IMR-90 (cell line): ENCODE measurements around the gene GRID1. TPM values are rescaled to one million over a fixed set of nuclear protein-coding genes. Genes with fewer than 3 reads are reported as not detected.

Source experiments
- ATAC-seq: fragments of 200-7000 bp; cut with Tn5 transposase; 2 replicates; pipeline ENCODE4 v1.9.1; 2020; ENCODE audit warnings: low read depth, mild to moderate bottlenecking, moderate library complexity
- BruUV-seq: library from RNA; stranded (reverse); fragments of 400-500 nt; replicated peaks from 2 replicates; lab custom pipeline; 2021; lab: Mats Ljungman, UMichigan
- CTCF ChIA-PET: fragments of 300-600 bp; formaldehyde crosslinking; extraction: SDS; loops from one replicate; lab custom pipeline; 2021; ENCODE audit warnings: antibody characterized with exemption; lab: Yijun Ruan, JAX
- POLR2A ChIA-PET: fragments of 300-600 bp; sonication (Branson Sonifier 250); formaldehyde crosslinking; loops from one replicate; lab custom pipeline; 2022; ENCODE audit warnings: antibody characterized with exemption; ENCODE audit not compliant: unreplicated experiment; lab: Charles Lee
- DNase-seq: peaks from one replicate; pipeline ENCODE4 v3.0.0; 2013
- H2AFZ ChIP-seq: replicated peaks from 2 replicates; pipeline ENCODE3; 2013; ENCODE audit warnings: low read length, mild to moderate bottlenecking; ENCODE audit not compliant: poor library complexity
- H2AK5ac ChIP-seq: 2 replicates; pipeline ENCODE4 v1.6.1; 2013; ENCODE audit warnings: low read depth, low read length, inconsistent platforms
- H2AK9ac ChIP-seq: replicated peaks from 2 replicates; pipeline ENCODE3; 2013; ENCODE audit warnings: mild to moderate bottlenecking, low read depth, low read length, moderate library complexity; ENCODE audit not compliant: poor library complexity
- H2BK120ac ChIP-seq: 2 replicates; pipeline ENCODE4 v1.6.1; 2013; ENCODE audit warnings: low read depth, low read length, inconsistent platforms
- H2BK15ac ChIP-seq: 3 replicates; pipeline ENCODE4 v1.6.1; 2013; ENCODE audit warnings: low read depth, low read length, inconsistent platforms
- H2BK20ac ChIP-seq: 2 replicates; pipeline ENCODE4 v1.6.1; 2013; ENCODE audit warnings: low read depth, mild to moderate bottlenecking, inconsistent platforms, low read length, moderate library complexity
- H2BK5ac ChIP-seq: 2 replicates; pipeline ENCODE4 v1.6.1; 2013; ENCODE audit warnings: mild to moderate bottlenecking, low read depth, low read length, inconsistent platforms; ENCODE audit not compliant: poor library complexity, severe bottlenecking
- H3K14ac ChIP-seq: replicated peaks from 2 replicates; pipeline ENCODE4 v1.6.1; 2013; ENCODE audit warnings: low read depth, low read length, inconsistent platforms
- H3K18ac ChIP-seq: 2 replicates; pipeline ENCODE4 v1.6.1; 2013; ENCODE audit warnings: low read depth, low read length, control low read depth
- H3K23ac ChIP-seq: 2 replicates; pipeline ENCODE4 v1.6.1; 2013; ENCODE audit warnings: low read depth, low read length, inconsistent platforms
- H3K27ac ChIP-seq: 2 replicates; pipeline ENCODE4 v1.5.1; 2013; ENCODE audit warnings: mild to moderate bottlenecking, control low read depth, low read length; ENCODE audit not compliant: insufficient read depth
- H3K27me3 ChIP-seq: 2 replicates; pipeline ENCODE4 v1.6.1; 2013; ENCODE audit warnings: low read length; ENCODE audit not compliant: control insufficient read depth, insufficient read depth
- H3K36me3 ChIP-seq: 2 replicates; pipeline ENCODE4 v1.6.1; 2013; ENCODE audit warnings: low read length, mixed read lengths; ENCODE audit not compliant: control insufficient read depth, insufficient read depth
- H3K4ac ChIP-seq: 2 replicates; pipeline ENCODE4 v1.6.1; 2013; ENCODE audit warnings: low read depth, low read length, inconsistent platforms
- H3K4me1 ChIP-seq: 2 replicates; pipeline ENCODE4 v1.6.1; 2013; ENCODE audit warnings: low read length, mixed read lengths; ENCODE audit not compliant: control insufficient read depth, insufficient read depth
- H3K4me2 ChIP-seq: 2 replicates; pipeline ENCODE4 v1.6.1; 2013; ENCODE audit warnings: low read depth, mild to moderate bottlenecking, control low read depth, low read length, moderate library complexity
- H3K4me3 ChIP-seq: 2 replicates; pipeline ENCODE4 v1.5.1; 2013; ENCODE audit warnings: low read depth, mild to moderate bottlenecking, control low read depth, low read length, moderate library complexity; ENCODE audit not compliant: insufficient read depth
- H3K56ac ChIP-seq: 2 replicates; pipeline ENCODE4 v1.6.1; 2013; ENCODE audit warnings: low read length, inconsistent platforms; ENCODE audit not compliant: insufficient read depth; ENCODE audit errors: extremely low read depth
- H3K79me1 ChIP-seq, 2 experiments: 2 replicates each; pipeline ENCODE4 v1.6.1; 2013; ENCODE audit warnings: low read length in 2 of 2, inconsistent platforms in 1 of 2, low read depth in 1 of 2
- H3K9ac ChIP-seq: 2 replicates; pipeline ENCODE4 v1.6.1; 2013; ENCODE audit warnings: low read depth, low read length, control low read depth
- H3K9me1 ChIP-seq: 2 replicates; pipeline ENCODE4 v1.6.1; 2013; ENCODE audit warnings: low read length, inconsistent platforms; ENCODE audit not compliant: insufficient read depth
- H3K9me3 ChIP-seq: 2 replicates; pipeline ENCODE4 v1.6.1; 2013; ENCODE audit warnings: low read length; ENCODE audit not compliant: control insufficient read depth, insufficient read depth
- H4K20me1 ChIP-seq: 2 replicates; pipeline ENCODE4 v1.6.1; 2013; ENCODE audit warnings: low read length, inconsistent platforms; ENCODE audit not compliant: insufficient read depth
- H4K5ac ChIP-seq: 2 replicates; pipeline ENCODE4 v1.6.1; 2013; ENCODE audit warnings: mild to moderate bottlenecking, low read depth, low read length, control low read depth
- H4K8ac ChIP-seq, 2 experiments: 2 replicates each; pipeline ENCODE4 v1.6.1; 2013; ENCODE audit warnings: low read depth in 2 of 2, low read length in 2 of 2, control low read depth in 1 of 2, inconsistent platforms in 1 of 2
- H4K91ac ChIP-seq: 2 replicates; pipeline ENCODE4 v1.6.1; 2013; ENCODE audit warnings: low read depth, low read length, inconsistent platforms; ENCODE audit not compliant: insufficient read depth
- BHLHE40 ChIP-seq: fragments of 150-350 bp; IDR thresholded peaks from 2 replicates; pipeline ENCODE4 v1.6.1; 2016; ENCODE audit warnings: mild to moderate bottlenecking, low read depth, low read length
- CHD1 ChIP-seq: IDR thresholded peaks from 2 replicates; pipeline ENCODE4 v1.6.1; 2012; ENCODE audit warnings: low read depth, low read length, improper control_type of control experiment
- FOS ChIP-seq: fragments of 150-350 bp; IDR thresholded peaks from 2 replicates; pipeline ENCODE4 v1.6.1; 2016; ENCODE audit warnings: low read depth, low read length
- MAFK ChIP-seq: IDR thresholded peaks from 2 replicates; pipeline ENCODE4 v1.6.1; 2012; ENCODE audit warnings: low read depth, low read length, improper control_type of control experiment
- NFE2L2 ChIP-seq: fragments of 150-350 bp; IDR thresholded peaks from 2 replicates; pipeline ENCODE4 v1.6.1; 2016; ENCODE audit warnings: low read depth, mild to moderate bottlenecking, low read length
- RCOR1 ChIP-seq: IDR thresholded peaks from 2 replicates; pipeline ENCODE4 v1.6.1; 2012; ENCODE audit warnings: mild to moderate bottlenecking, low read length, improper control_type of control experiment; ENCODE audit not compliant: insufficient replicate concordance
- RFX5 ChIP-seq: IDR thresholded peaks from 2 replicates; pipeline ENCODE4 v1.8.0; 2012; ENCODE audit warnings: low read depth, mild to moderate bottlenecking, low read length, moderate library complexity
- SMC3 ChIP-seq: fragments of 150-350 bp; IDR thresholded peaks from 2 replicates; pipeline ENCODE4 v1.6.1; 2016; ENCODE audit warnings: low read depth, mild to moderate bottlenecking, antibody characterized with exemption, low read length, moderate library complexity
- WGBS, 2 experiments: methylation state at CpG; one replicate each; pipeline versions ENCODE4 v1.1.5 to v1.1.7; 2013; ENCODE audit warnings: missing lambda C conversion rate in 2 of 2; ENCODE audit not compliant: insufficient read length in 1 of 2; ENCODE audit errors: extremely low coverage in 2 of 2; 5-methylcytosine and 5-hydroxymethylcytosine counted together
- dilution Hi-C: fragments of 300-500 bp; cut with HindIII; formaldehyde crosslinking; loops from one replicate; pipeline ENCODE4 v1.14.3; 2018; ENCODE audit warnings: low sequenced_read_pairs; ENCODE audit not compliant: unreplicated experiment
- in situ Hi-C: fragments of 300-500 bp; cut with MboI; formaldehyde crosslinking; loops from 3 replicates; pipeline ENCODE4 v1.14.3; 2019; ENCODE audit warnings: low sequenced_read_pairs, inconsistent platforms, mixed read lengths
- intact Hi-C: fragments of 100-400 bp; cut with micrococcal nuclease; formaldehyde crosslinking; loops from 2 replicates; pipeline ENCODE4 v1.10.0; 2022
- polyA plus RNA-seq, 3 experiments: library from polyadenylated mRNA; depleted of rRNA; stranded (reverse); fragments of >200 nt; gene quantifications; 2 replicates each; pipeline ENCODE4 v1.2.3, GENCODE V29; 2012; ENCODE audit warnings: low replicate concordance in 1 of 3
- total RNA-seq: library from RNA; depleted of rRNA; stranded (reverse); fragments of >200 nt; gene quantifications from 2 replicates; pipeline ENCODE4 v1.2.3, GENCODE V29; 2012
- TF ChIP-seq, protein P1 (sequence below): fragments of 150-350 bp; IDR thresholded peaks from 2 replicates; pipeline ENCODE4 v1.6.1; 2017; ENCODE audit warnings: mild to moderate bottlenecking, antibody characterized with exemption, low read length, low read depth

GRID1 gene
- total and polyA plus RNA-seq, 2 of the 4 experiments (the other 2 are of a cell fraction) = not detected

DNA sequence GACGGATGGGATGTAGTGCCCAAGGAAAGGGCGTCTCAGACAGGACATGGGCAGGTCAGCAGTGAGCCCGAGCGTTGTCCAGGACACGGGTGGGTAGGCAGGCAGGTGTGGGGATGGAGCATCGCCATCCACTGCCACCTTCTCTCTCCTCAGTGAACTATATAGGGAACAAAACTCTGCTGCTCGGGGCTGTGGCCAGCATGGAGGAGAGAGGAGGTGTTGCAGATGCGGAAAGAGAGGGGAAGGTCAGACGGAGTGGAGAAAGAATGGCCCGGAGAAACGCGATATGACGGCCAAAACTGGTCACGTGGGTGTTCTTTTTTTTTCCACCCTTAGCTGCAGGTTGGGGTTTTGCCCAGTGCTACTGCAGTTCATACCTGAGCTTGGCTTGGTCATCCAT lies 71.2 kb downstream of the GRID1 start:
- Histone ChIP-seq H3K4me2 (no peak overlapping the region), H3K14ac (no peak overlapping the region), H3K27ac (no peak overlapping the region), H2BK15ac (no peak overlapping the region), H4K91ac (no peak overlapping the region), H3K27me3 (no peaks in the 10 kb centered on the region), H3K9me1 (no peaks in the 10 kb centered on the region), H4K8ac (no peak overlapping the region), H3K4me1 (no peaks in the 10 kb centered on the region), H2AFZ (no peak overlapping the region), H3K36me3 (no peaks in the 10 kb centered on the region), H3K79me1 (no peaks in the 10 kb centered on the region), H3K56ac (no peak overlapping the region), H3K23ac (no peak overlapping the region), H3K9me3 (no peaks in the 10 kb centered on the region), H4K20me1 (no peaks in the 10 kb centered on the region), H2BK5ac (no peak overlapping the region), H3K18ac (no peak overlapping the region), H2BK20ac (no peak overlapping the region), H2AK5ac (no peak overlapping the region), H4K5ac (no peak overlapping the region), H2AK9ac (peak overlapping the region; percentile 24), H3K4me3 (no peak overlapping the region), H2BK120ac (no peak overlapping the region), H3K9ac (no peak overlapping the region), H3K4ac (no peak overlapping the region)
- ChIA-PET POLR2A (no interaction called here), CTCF (no interaction called here)
- WGBS, 2 experiments = 60% methylated on average over 1 of the region's 14 CpGs; no CpG with 5 or more reads in 1 of the 2 experiments
- no peak for ATAC-seq
- no TSS peak for BruUV-seq
- dilution Hi-C loops = no loop called here
- in situ Hi-C loops = no loop called here
- intact Hi-C loops = no loop called here
- DNase-seq = no peak
- TF ChIP-seq, protein P1, sequence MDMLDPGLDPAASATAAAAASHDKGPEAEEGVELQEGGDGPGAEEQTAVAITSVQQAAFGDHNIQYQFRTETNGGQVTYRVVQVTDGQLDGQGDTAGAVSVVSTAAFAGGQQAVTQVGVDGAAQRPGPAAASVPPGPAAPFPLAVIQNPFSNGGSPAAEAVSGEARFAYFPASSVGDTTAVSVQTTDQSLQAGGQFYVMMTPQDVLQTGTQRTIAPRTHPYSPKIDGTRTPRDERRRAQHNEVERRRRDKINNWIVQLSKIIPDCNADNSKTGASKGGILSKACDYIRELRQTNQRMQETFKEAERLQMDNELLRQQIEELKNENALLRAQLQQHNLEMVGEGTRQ = no peak
- TF ChIP-seq CHD1 (no peak), FOS (no peak), NFE2L2 (no peak), SMC3 (no peak), RCOR1 (no peak), RFX5 (no peak), MAFK (no peak), BHLHE40 (no peak)
